Testis (tissue), 2 donors: ENCODE data around the gene DDN.

Experiments used
- CTCF ChIP-seq, 3 experiments: fragments of 450-650 bp in 2 of 3; fragments of 200-600 bp in 1 of 3; sonication (generic) in 1 of 3; IDR thresholded peaks; one replicate each; pipeline ENCODE4 v1.5.1; 2016 to 2019; ENCODE audit warnings: antibody characterized with exemption in 3 of 3, mild to moderate bottlenecking in 2 of 3, moderate library complexity in 1 of 3
- POLR2A ChIP-seq: fragments of 450-650 bp; IDR thresholded peaks from one replicate; pipeline ENCODE4 v1.6.1; 2017; ENCODE audit warnings: antibody characterized with exemption, mild to moderate bottlenecking, moderate library complexity

DNA sequence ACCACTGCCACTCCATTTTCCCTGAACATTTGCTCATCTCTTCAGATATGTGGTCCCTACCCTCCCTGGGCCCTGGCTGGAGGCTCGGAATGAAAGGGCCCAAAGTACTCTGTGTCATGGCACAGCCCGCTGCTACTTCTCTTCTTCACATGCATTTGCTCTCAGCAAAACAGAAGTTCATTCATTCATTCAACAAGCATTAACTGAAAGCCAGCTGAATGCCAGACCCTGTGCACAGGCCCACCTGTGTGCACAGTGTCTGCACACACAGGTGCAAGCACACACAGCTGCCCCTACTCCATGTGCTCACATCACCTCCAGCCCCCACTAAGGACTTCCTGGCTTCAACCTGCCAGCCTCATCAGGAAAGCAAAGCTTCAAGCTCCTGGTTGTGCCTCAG lies 13.3 kb downstream of the DDN start:
- TF ChIP-seq CTCF (IDR thresholded peaks at IDR 0.05) (no peak), POLR2A (no peak)
